WERI-Rb-1 (cell line): ENCODE results near the gene LCMT1.

Experiments
- DNase-seq: peaks from one replicate; pipeline ENCODE4 v3.0.0-alpha.2; 2020
- H3K27ac ChIP-seq: fragments of 250-450 bp; sonication (Bioruptor Pico); 2 replicates; pipeline ENCODE4 v1.5.1; 2020; ENCODE audit warnings: mild to moderate bottlenecking, moderate library complexity
- H3K27me3 ChIP-seq: fragments of 250-450 bp; sonication (Bioruptor Pico); 2 replicates; pipeline ENCODE4 v1.5.1; 2021; ENCODE audit warnings: mild to moderate bottlenecking, low read depth, moderate library complexity; ENCODE audit not compliant: insufficient read depth, severe bottlenecking
- H3K36me3 ChIP-seq: fragments of 250-450 bp; sonication (Bioruptor Pico); 2 replicates; pipeline ENCODE4 v1.5.1; 2020; ENCODE audit warnings: mild to moderate bottlenecking, moderate library complexity
- H3K4me3 ChIP-seq: 2 replicates; pipeline ENCODE4 v1.5.1; 2011; ENCODE audit warnings: low read depth, mild to moderate bottlenecking, control low read depth, low read length
- H3K9me3 ChIP-seq: fragments of 250-450 bp; sonication (Bioruptor Pico); 2 replicates; pipeline ENCODE4 v1.5.1; 2021; ENCODE audit warnings: mild to moderate bottlenecking, moderate library complexity; ENCODE audit not compliant: severe bottlenecking
- CTCF ChIP-seq: IDR thresholded peaks from 2 replicates; pipeline ENCODE4 v1.5.1; 2011; ENCODE audit warnings: low read depth, mild to moderate bottlenecking, control low read depth, inconsistent platforms, low read length

Gene LCMT1

DNA sequence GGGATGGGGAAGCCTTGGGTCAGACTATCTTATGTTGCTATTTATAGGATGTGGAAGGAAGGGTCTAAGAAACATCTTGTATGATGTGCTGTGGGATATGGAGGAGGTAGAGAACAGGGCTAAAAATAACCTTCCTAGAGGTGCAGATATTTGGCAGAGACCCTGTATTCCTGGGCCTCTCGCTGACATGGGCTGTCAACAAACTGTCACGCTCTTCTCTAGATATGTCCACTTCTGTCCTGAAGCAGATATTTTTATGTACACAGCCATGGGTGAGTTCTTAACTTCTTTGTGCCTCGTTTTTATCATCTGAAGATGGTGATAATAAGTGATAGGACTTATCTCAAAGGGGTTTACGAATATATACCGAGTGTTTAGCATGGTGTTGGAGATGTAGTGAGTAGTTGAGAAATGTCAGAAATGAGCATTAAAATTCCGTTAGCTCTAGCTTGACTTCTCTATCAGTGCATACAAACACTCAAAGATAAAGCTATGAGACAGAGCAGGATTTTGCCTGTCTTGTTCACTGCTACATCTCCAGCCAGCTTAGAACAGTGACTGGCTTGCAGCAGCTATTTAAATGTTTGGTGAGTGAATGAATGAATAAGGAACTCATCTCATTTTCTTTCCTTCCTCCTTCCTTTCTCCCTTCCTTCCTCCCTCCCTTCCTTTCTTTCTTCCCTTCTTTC, 102.3 kb downstream of the LCMT1 start:
- H3K9me3 ChIP-seq, result no peaks in the 10 kb centered on the region
- H3K36me3 ChIP-seq, result no peaks in the 10 kb centered on the region
- no peak overlapping the region for H3K4me3 ChIP-seq
- no peak for DNase-seq
- no peak overlapping the region for H3K27ac ChIP-seq
- TF ChIP-seq CTCF, result no peak
- H3K27me3 ChIP-seq, result no peaks in the 10 kb centered on the region

DNA sequence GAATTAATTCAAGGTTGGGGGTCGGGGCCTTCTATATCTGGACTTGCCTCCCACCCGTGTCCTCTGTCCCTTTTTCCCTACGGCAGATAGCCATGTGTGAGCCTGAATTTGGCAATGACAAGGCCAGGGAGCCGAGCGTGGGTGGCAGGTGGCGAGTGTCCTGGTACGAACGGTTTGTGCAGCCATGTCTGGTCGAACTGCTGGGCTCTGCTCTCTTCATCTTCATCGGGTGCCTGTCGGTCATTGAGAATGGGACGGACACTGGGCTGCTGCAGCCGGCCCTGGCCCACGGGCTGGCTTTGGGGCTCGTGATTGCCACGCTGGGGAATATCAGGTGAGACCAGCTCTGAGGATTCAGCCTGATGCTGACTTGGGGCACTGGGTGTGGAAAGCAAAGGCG, 105.6 kb downstream of the LCMT1 start:
- H3K4me3 ChIP-seq, result no peak overlapping the region
- no peak overlapping the region for H3K27ac ChIP-seq
- H3K36me3 ChIP-seq, result no peaks in the 10 kb centered on the region
- no peaks in the 10 kb centered on the region for H3K27me3 ChIP-seq
- H3K9me3 ChIP-seq, result no peaks in the 10 kb centered on the region
- no peak for DNase-seq
- no peak for TF ChIP-seq CTCF

GRCh38 chr16:25217921-25218320, 106.4 kb downstream of the LCMT1 start:
- TF ChIP-seq CTCF, result no peak
- DNase-seq, result no peak
- Histone ChIP-seq H3K9me3 (no peaks in the 10 kb centered on the region), H3K4me3 (no peak overlapping the region), H3K27me3 (no peaks in the 10 kb centered on the region), H3K27ac (no peak overlapping the region), H3K36me3 (no peaks in the 10 kb centered on the region)

DNA sequence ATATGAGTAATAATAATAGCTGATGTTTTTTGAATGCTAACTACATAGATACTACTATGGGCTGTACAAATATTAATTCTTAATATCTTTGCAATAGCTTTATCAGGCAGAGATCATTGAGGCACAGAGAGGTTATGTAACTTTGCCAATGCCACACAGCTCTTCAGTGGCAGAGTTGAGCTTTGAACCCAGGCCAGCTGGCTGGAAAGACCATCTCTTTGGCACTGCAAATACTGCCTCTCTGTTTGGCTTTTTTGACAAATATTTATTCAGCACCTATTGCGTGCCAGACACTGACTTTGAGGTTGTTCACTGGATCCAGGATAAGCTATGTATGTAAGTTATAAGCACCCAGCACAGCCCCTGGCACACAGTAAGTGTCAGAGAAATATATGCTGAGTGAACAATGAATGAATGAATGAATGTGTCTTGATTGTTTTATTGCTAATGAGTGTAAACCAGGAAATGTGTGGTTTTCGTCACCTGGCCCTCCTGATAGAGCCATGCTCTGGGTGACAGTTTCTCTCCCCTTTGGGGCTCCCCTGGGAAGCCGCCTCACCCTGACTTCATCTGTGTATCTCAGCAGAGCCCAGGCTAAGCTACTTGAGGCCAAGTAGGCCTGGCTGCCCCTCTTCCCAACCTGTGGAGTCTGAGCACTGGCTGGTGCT, 107.7 kb downstream of the LCMT1 start:
- H3K4me3 ChIP-seq, result no peak overlapping the region
- H3K36me3 ChIP-seq, result no peaks in the 10 kb centered on the region
- no peaks in the 10 kb centered on the region for H3K27me3 ChIP-seq
- no peak for TF ChIP-seq CTCF
- no peak overlapping the region for H3K27ac ChIP-seq
- DNase-seq, result no peak
- H3K9me3 ChIP-seq, result no peaks in the 10 kb centered on the region

DNA sequence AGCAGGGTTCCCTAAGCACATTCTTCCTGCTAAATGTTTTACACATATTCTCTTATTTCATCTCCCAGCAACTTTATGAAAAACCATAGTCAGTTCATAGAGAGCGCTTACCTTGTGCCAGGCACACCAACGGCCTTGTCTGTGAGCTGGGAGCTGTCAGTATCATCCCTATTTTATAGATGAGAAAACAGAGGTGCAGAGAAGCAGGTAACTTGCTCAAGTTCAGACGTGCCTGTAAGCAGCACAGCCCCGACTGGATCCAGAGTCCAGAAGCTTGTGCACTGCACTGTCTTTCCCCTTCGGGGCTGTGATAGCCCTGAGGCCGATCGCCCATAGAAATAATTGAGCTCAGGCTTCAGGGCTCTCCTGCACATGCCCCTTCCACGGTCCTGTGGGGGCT, 111.4 kb downstream of the LCMT1 start:
- no peaks in the 10 kb centered on the region for H3K36me3 ChIP-seq
- H3K27me3 ChIP-seq, result no peaks in the 10 kb centered on the region
- no peak for DNase-seq
- H3K4me3 ChIP-seq, result no peak overlapping the region
- H3K27ac ChIP-seq, result no peak overlapping the region
- no peaks in the 10 kb centered on the region for H3K9me3 ChIP-seq
- no peak for TF ChIP-seq CTCF

GRCh38 chr16:25223964-25224363, 112.4 kb downstream of the LCMT1 start:
- Histone ChIP-seq H3K9me3 (no peaks in the 10 kb centered on the region), H3K36me3 (no peaks in the 10 kb centered on the region), H3K4me3 (no peak overlapping the region), H3K27me3 (no peaks in the 10 kb centered on the region), H3K27ac (no peak overlapping the region)
- TF ChIP-seq CTCF, result no peak
- no peak for DNase-seq
